HG02759 (cell line): ENCODE results near the gene EIF2AK2.

Experiments used
- ATAC-seq: cut with Tn5 transposase; IDR thresholded peaks from one replicate; pipeline ENCODE4 v1.9.1; 2021; ENCODE audit warnings: mild to moderate bottlenecking, moderate library complexity; ENCODE audit not compliant: unreplicated experiment

Gene EIF2AK2

GRCh38 chr2:37104178-37104577, 52.6 kb downstream of the EIF2AK2 start:
- ATAC-seq, result no peak

GRCh38 chr2:37102588-37102987, 54.2 kb downstream of the EIF2AK2 start:
- no peak for ATAC-seq

- ATAC-seq, result no peak
Observed at GRCh38 chr2:37100054-37100453, 56.7 kb downstream of the EIF2AK2 start.

- no peak for ATAC-seq
Observed at GRCh38 chr2:37098416-37099118, 58.2 kb downstream of the EIF2AK2 start.

- ATAC-seq, result no peak
Observed at GRCh38 chr2:37096568-37096967, 60.2 kb downstream of the EIF2AK2 start.

GRCh38 chr2:37091873-37092272, 64.9 kb downstream of the EIF2AK2 start:
- peak; percentile 42 for ATAC-seq

GRCh38 chr2:37090019-37090477, 66.7 kb downstream of the EIF2AK2 start:
- peak; percentile 88 for ATAC-seq

- no peak for ATAC-seq
Observed at GRCh38 chr2:37085731-37086147, 71.0 kb downstream of the EIF2AK2 start.

GRCh38 chr2:37084797-37085196, 72.0 kb downstream of the EIF2AK2 start:
- ATAC-seq, result no peak

GRCh38 chr2:37083873-37084794, 72.6 kb downstream of the EIF2AK2 start, which contains the start of the genes GPATCH11 and HEATR5B:
Gene GPATCH11 (plus strand): TSS chr2:37084518. CDS start chr2:37088382, 3,864 bp downstream.
Gene HEATR5B (minus strand): TSS chr2:37084372. CDS start chr2:37083414, 958 bp downstream.
- peak; percentile 90 for ATAC-seq

- no peak for ATAC-seq
Observed at GRCh38 chr2:37080689-37081088, 76.1 kb downstream of the EIF2AK2 start.

- no peak for ATAC-seq
Observed at GRCh38 chr2:37080266-37080665, 76.5 kb downstream of the EIF2AK2 start.

GRCh38 chr2:37070931-37071330, 85.8 kb downstream of the EIF2AK2 start:
- no peak for ATAC-seq

GRCh38 chr2:37068686-37069085, 88.1 kb downstream of the EIF2AK2 start:
- ATAC-seq, result no peak

- ATAC-seq, result no peak
Observed at GRCh38 chr2:37061776-37062175, 95.0 kb downstream of the EIF2AK2 start.

GRCh38 chr2:37061013-37061711, 95.6 kb downstream of the EIF2AK2 start:
- ATAC-seq, result no peak

- ATAC-seq, result no peak
Observed at GRCh38 chr2:37060446-37060845, 96.3 kb downstream of the EIF2AK2 start.

- ATAC-seq, result no peak
Observed at GRCh38 chr2:37059841-37060240, 96.9 kb downstream of the EIF2AK2 start.

- ATAC-seq, result no peak
Observed at GRCh38 chr2:37052600-37053332, 104.0 kb downstream of the EIF2AK2 start.
